Dermis blood vessel endothelial cell (primary cell): ENCODE results near the gene CALM1. TPM values are rescaled to one million over a fixed set of nuclear protein-coding genes. Genes with fewer than 3 reads are reported as not detected.

Experiments used
- DNase-seq: peaks from one replicate; pipeline ENCODE4 v3.0.0; 2010
- total RNA-seq: library from RNA; depleted of rRNA; stranded (reverse); fragments of >200 nt; gene quantifications from 2 replicates; pipeline ENCODE4 v1.2.3, GENCODE V29; 2014

CALM1 gene
- total RNA-seq, 1 donor from 2014 or later = 551 TPM

- peak; percentile 99 for DNase-seq
These were observed 12.4 kb downstream of the CALM1 start for GRCh38 chr14:90409209-90409730.

- no peak for DNase-seq
These were observed 15.2 kb downstream of the CALM1 start for GRCh38 chr14:90412058-90412457.

GRCh38 chr14:90416720-90417119 lies 19.9 kb downstream of the CALM1 start:
- peak; percentile 86 for DNase-seq

GRCh38 chr14:90418053-90418452 lies 21.2 kb downstream of the CALM1 start:
- no peak for DNase-seq

- peak; percentile 100 for DNase-seq
These were observed 22.4 kb downstream of the CALM1 start for GRCh38 chr14:90419200-90419599.

GRCh38 chr14:90421001-90421631 lies 24.3 kb downstream of the CALM1 start:
- DNase-seq = no peak

- DNase-seq = no peak
These were observed 24.8 kb downstream of the CALM1 start for GRCh38 chr14:90421632-90422020.

GRCh38 chr14:90423166-90423565 lies 26.3 kb downstream of the CALM1 start:
- no peak for DNase-seq

GRCh38 chr14:90424075-90424474 lies 27.2 kb downstream of the CALM1 start:
- DNase-seq = no peak

GRCh38 chr14:90424686-90425372 lies 28.0 kb downstream of the CALM1 start:
- no peak for DNase-seq

GRCh38 chr14:90425373-90425879 lies 28.6 kb downstream of the CALM1 start:
- DNase-seq = no peak

GRCh38 chr14:90426031-90426540 lies 29.3 kb downstream of the CALM1 start:
- no peak for DNase-seq

- peak; percentile 60 for DNase-seq
These were observed 29.8 kb downstream of the CALM1 start for GRCh38 chr14:90426663-90427062.

- DNase-seq = peak; percentile 53
These were observed 31.1 kb downstream of the CALM1 start for GRCh38 chr14:90427848-90428426.

GRCh38 chr14:90428676-90429075 lies 31.8 kb downstream of the CALM1 start:
- DNase-seq = no peak

- no peak for DNase-seq
These were observed 32.4 kb downstream of the CALM1 start for GRCh38 chr14:90429236-90429635.

- DNase-seq = peak; percentile 68
These were observed 32.9 kb downstream of the CALM1 start for GRCh38 chr14:90429754-90430153.

- no peak for DNase-seq
These were observed 37.7 kb downstream of the CALM1 start for GRCh38 chr14:90434370-90435020.

GRCh38 chr14:90438841-90439240 lies 42.0 kb downstream of the CALM1 start:
- no peak for DNase-seq

GRCh38 chr14:90440021-90440451 lies 43.2 kb downstream of the CALM1 start:
- DNase-seq = no peak

GRCh38 chr14:90440592-90440991 lies 43.8 kb downstream of the CALM1 start:
- no peak for DNase-seq

- DNase-seq = no peak
These were observed 45.6 kb downstream of the CALM1 start for GRCh38 chr14:90442388-90442787.
